Spleen (tissue), 7 donors: ENCODE data around the gene EHD4.

Experiments
- CTCF ChIP-seq, 11 experiments: fragments of 200-600 bp in 7 of 11; fragments of 450-650 bp in 4 of 11; sonication (generic) in 4 of 11; IDR thresholded peaks in 8 of 11; conservative IDR thresholded peaks in 3 of 11; 1 replicate in 7 of 11; 2 replicates in 4 of 11; pipeline versions ENCODE4 v1.4.0 to v1.8.0; 2016 to 2021; ENCODE audit warnings: antibody characterized with exemption in 11 of 11, inconsistent platforms in 4 of 11, mild to moderate bottlenecking in 1 of 11
- POLR2AphosphoS5 ChIP-seq, 3 donors: sonication (generic); formaldehyde crosslinking; IDR thresholded peaks; one replicate each; pipeline ENCODE4 v1.5.1; 2017; ENCODE audit warnings: antibody characterized with exemption in 3 of 3
- donor health status: DM: no; HTN: no; CAD: no; lungs with moderate emphysema.
- donor health status: DM: no; HTN: no; CAD: no.
- donor health status: DM: no; HTN: no; CAD: no.

- TF ChIP-seq POLR2AphosphoS5 (IDR thresholded peaks at IDR 0.05) (no peak), CTCF (IDR thresholded peaks at IDR 0.05 in 8 of 11, conservative IDR thresholded peaks at IDR 0.05 in 3 of 11) (no peak)
These were observed 122.5 kb downstream of the EHD4 start for GRCh38 chr15:41849861-41850260.
